HG03025 (cell line): ENCODE measurements around the gene SP1.
A peak's percentile ranks its signal among the peaks of the same experiment; 100 is the strongest.
"Not testable (repeated sequence)": the region's sequence is repeated elsewhere in the genome, so short reads cannot be mapped to it uniquely, and the experiment has no call there.

Experiments used
- ATAC-seq: cut with Tn5 transposase; IDR thresholded peaks from one replicate; pipeline ENCODE4 v1.9.1; 2021; ENCODE audit warnings: mild to moderate bottlenecking, moderate library complexity; ENCODE audit not compliant: unreplicated experiment, low FRiP score

Gene SP1

GRCh38 chr12:53380104-53380793 is at the start of gene SP1:
Gene SP1, plus strand, starts transcription at chr12:53380176. Its CDS starts 116 bp downstream, at chr12:53380292.
- peak; percentile 27 for ATAC-seq

DNA sequence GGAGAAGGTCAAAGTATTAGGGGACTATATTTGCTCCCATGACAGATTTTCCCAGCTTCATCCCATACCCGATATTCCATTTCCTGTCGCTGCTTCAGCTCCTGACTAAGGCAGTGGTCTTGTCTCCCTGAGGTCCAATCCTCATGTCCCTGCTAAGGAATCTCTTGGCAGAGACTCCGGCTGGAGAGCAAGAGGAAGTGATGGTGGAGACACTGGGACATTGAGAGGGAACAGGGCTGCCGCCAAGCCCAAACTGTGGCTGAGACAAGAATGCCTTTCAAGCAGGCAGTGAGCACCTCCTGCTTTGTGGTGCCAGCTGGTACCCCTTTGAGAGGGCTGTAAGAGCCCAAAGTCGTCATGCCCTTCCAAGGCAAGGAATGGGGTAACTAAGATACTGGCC is 49.3 kb upstream of the SP1 start:
- no peak for ATAC-seq

DNA sequence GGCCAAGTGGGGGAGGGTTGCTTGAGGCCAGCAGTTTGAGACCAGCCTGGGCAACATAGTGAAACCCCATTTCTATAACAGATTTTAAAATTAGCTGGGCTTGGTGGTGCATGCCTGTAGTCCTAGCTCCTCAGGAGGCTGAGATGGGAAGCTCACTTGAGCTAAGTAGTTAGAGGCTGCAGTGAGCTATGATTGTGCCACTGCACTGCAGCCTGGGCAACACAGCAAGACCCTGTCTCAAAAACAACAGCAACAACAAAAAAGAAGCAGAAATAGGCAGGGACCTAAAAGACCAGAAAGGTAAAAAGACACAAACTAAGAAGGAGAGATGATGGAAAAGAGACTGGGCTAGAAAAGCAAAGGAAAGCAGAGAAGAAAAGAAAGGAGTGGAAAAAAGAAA is 47.6 kb upstream of the SP1 start:
- not testable (repeated sequence) for ATAC-seq

GRCh38 chr12:53332744-53333143 is 47.2 kb upstream of the SP1 start:
- no peak for ATAC-seq

GRCh38 chr12:53333289-53333688 is 46.7 kb upstream of the SP1 start:
- no peak for ATAC-seq

DNA sequence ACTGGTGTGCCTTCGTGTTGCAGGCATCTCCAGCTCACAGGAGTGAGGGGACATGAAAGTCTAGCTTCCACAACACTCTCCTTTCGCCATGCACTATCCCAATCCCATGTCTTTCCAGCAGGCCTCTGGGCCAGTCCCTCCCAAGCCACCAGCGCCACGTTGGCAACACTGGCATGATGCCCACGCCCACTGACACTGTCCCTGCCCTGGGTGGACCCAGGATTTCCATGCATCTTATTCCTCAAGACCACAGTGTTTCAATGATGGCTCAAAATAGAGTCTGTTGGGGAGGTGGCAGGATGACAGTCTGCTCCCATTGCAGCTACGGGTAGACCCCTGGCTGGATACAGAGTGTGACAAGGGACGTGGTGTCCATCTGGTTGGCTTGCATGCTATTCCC is 46.1 kb upstream of the SP1 start:
- no peak for ATAC-seq

DNA sequence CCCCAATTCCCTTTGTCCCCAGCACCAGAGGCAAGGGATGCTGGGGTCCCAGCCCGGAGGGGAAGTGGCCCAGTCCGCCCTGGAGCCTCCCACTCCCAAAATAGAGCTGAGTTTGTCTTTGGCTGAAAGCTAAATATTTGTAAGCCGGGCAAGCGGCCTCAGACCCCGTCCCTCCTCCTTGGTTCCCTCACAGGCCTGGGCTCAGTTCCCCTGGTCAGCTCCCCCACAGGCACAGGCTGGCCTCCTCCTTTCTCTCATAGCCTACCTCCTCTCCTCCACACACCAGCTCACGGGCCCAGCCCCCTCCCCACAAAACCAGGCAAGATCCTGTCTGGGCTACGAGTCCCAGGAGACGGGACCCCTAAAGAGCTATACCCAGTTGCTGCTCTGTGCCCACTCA is 45.2 kb upstream of the SP1 start:
- no peak for ATAC-seq

DNA sequence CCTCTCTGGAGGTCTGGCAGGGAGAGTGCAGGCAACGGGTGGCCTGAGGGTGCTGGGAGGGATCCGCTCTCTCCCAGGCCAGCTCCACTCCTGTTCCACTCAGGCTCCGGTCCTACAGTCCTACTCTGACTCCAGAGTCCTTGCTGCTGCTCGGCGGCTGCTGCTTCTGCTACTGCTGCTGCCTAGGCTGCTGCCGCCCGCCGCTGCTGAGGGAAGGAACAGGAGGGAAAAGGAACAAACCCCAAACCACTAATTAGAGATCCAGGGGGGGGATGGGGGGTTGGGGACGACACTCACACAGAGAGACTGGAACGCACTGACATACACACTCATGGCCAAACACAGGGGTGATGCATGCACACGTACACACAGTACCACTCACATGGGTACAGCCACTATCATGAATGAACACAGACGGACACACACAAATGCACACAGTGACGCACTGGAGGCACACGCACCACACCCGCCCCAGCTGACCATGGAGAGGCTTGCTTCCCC is 43.7 kb upstream of the SP1 start, which contains the start of gene SP7:
Gene SP7, minus strand, starts transcription at position 174 of the 501 bp plus-strand sequence. CDS start 708 bp downstream, outside the sequence.
- ATAC-seq = no peak

- no peak for ATAC-seq
Measured at GRCh38 chr12:53338017-53338416, 42.0 kb upstream of the SP1 start.

DNA sequence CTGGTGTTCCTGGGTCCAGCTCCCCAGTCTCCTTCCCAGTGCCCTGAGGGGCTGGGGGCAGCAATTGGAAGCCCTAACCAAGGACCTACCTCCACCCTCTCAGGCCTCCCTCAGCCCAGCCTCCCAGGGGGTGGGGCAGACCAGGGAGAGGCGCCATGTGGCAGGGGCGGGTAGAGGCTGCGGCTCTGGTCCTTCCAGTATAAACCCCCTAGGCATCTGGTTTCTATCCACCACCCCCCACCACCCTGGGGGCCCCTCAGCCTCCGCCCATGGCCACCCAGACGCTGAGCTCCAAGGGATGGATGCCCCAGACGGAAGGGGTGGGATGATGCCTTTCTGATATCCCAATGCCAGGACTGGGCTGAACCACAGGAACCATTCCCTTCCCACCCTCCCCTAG is 41.1 kb upstream of the SP1 start:
- no peak for ATAC-seq

GRCh38 chr12:53340398-53340797 is 39.6 kb upstream of the SP1 start:
- no peak for ATAC-seq

DNA sequence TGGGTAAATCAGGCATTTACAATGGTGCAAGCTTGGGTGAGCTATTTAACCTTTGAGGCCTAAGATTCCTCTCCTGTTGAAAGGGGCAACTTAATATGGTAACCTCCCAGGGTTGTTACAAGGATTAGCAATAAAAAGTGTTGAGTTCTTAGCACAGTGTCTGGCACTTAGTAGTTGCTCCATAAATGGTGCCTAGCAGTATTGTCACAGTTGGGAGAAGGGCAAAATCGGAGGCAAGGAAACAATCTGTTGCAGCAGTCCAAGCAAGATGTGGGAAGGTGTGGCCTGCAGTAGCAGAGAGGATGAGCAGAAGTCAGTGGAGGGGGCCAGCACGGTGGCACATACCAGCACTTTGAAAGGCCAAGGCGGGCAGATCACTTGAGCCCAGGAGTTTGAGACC is 36.5 kb upstream of the SP1 start:
- no peak for ATAC-seq

DNA sequence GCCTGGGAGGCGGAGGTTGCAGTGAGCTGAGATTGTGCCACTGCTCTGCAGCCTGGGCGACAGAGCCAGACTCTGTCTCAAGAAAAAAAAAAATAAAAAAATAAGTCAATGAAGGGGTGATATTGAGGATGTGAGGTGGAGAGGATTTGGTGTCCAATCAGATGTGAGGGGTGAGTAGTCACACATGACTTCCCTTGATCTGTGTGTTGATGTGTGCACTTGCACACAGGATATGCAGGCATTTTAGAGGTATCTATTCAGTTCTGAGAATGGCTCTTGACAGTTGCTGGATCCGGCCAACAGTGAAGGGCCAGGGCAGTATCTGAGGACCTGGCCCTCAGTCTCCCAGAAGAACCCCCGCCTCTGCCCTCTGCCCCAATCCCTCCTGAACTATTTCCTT is 36.0 kb upstream of the SP1 start:
- no peak for ATAC-seq

DNA sequence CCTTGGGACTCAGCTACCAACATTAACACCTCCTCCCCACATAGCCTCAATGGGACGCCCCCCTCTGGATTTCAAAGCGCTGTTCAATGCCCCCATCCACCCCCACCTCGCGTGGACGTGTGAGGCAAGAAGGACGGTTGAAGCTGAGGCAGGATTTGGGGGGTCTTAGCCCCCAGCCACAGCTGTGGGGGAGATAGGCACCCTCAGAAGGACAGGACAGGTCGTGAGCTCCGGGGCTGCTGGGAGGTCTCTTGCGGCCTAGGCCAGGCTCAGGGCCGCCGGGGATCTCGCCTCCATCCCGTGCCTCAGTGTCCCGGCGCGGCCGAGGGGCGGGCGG is 35.5 kb upstream of the SP1 start:
- no peak for ATAC-seq

- ATAC-seq = no peak
Measured at GRCh38 chr12:53344824-53345485, 35.0 kb upstream of the SP1 start.

GRCh38 chr12:53345486-53346188 is 34.3 kb upstream of the SP1 start:
- ATAC-seq = no peak

DNA sequence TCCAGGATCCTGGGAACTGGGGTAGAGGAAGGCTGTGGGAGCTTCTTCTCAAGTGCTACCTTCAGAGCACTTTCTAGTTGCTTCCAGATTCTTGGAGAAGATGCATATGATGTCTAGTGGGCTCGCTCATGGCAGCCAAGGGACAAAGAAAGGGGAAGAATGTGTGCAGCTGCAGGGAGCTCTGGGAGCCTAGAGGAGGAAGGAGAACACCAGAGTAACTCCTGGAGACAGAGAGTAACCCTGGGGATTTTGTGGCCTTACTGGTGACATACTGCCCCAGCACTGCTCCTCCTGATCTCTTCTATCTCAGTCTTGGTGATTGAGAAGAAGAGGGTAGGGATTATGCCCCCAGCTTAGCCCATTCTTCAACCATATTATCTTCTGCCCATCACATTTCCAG is 33.5 kb upstream of the SP1 start:
- no peak for ATAC-seq

DNA sequence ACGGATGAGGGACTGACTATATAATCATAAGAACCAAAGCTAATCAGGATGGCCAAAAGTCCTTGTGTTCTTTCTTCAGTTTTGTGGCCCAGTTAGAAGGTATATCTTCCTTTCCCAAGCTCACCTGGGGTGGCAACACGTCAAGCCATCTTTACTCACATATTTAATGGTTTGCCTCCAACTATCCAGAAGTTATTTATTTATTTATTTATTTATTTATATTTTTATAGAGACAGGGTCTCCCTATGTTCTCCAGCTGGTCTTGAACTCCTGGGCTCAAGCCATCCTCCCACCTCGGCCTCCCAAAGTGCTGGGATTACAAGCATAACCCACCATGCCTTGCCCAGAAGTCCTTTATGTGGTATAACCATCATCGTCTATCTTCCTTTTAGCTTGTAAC is 32.1 kb upstream of the SP1 start:
- ATAC-seq = no peak

- ATAC-seq = peak; percentile 74
Measured at GRCh38 chr12:53352331-53353256, 27.4 kb upstream of the SP1 start.

DNA sequence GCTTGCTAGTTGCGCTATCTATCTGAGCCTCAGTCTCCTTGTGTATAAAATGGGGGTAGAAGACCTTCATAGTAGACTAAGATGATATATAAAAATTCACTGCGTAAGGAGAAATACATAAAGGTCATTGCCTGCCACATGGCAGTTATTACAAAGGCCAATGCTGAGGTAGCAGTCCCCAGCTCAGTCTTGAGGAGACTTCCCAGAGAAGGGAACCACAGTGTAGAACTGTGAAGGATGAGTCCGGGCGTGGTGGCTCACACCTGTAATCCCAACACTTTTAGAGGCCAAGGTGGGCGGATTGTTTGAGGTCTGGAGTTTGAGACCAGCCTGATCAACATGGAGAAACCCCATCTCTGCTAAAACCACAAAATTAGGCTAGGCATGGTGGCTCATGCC is 26.7 kb upstream of the SP1 start:
- ATAC-seq = no peak

- no peak for ATAC-seq
Measured at GRCh38 chr12:53355121-53355520, 24.9 kb upstream of the SP1 start.
